Measurements from ENCODE around the gene RFFL.

RFFL gene

DNA sequence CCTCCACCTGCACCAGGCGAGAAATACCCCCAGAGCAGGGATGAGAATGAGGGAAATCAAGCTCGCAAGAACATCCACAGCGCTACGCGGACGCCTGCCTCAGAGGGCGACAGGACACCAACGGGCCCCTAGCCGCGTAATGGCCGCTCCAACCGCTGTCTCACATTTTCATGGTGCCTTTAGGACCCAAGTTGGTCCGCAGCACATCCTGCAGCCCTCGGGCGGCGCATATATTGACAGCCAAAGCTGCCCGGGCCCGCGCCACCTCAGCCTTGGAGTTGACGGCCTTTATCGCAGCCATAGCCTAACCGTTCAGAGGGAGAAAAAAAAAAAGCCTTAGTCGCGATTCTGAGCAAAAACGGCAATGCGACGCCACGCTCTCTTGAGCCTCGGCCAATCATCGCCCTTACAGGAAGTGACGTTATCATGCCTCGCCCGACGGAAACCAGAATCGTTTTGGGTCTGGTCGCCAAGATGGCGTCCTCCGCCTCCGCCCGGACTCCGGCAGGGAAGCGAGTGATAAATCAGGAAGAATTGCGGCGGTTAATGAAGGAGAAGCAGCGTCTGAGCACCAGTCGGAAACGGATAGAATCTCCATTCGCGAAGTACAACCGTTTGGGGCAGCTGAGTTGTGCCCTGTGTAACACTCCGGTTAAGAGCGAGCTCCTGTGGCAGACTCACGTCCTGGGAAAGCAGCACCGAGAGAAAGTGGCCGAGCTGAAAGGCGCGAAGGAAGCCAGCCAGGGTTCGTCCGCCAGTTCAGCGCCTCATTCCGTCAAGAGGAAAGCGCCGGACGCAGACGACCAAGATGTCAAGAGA is 102.2 kb downstream of the RFFL start, which contains the start of the genes CCT6B and ZNF830:
CCT6B (minus strand) TSS at position 368 of the 819 bp plus-strand sequence; CDS start at position 301, 67 bp downstream.
ZNF830 (plus strand) TSS at position 448 of the 819 bp plus-strand sequence; CDS start at position 475, 27 bp downstream.
- peak; percentile 93 for DNase-seq (ENCODE audit: low spot score)

DNA sequence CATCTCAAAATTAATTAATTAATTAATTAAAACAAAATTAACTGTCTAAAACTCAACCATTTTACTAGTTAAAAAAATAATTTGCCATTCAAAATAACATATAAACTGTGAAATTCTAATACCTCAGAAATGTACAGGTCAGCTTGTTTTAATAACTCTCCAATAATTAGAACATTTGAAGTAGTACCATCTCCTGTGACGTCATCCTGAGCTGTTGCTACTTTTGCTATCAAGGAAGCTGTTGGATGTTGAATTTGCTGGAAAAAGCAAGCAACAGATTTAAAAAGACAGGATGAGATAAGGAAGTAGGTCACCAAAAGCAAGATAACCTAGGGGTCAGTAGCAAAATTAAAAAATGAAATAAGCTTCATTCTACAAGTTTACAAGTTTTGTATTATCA is 105.1 kb downstream of the RFFL start:
- no peak for DNase-seq (ENCODE audit: low spot score)
